Measurements from ENCODE around the gene RPA1.
"Not testable (repeated sequence)": the region's sequence is repeated elsewhere in the genome, so short reads cannot be mapped to it uniquely, and the experiment has no call there.

Gene RPA1

DNA sequence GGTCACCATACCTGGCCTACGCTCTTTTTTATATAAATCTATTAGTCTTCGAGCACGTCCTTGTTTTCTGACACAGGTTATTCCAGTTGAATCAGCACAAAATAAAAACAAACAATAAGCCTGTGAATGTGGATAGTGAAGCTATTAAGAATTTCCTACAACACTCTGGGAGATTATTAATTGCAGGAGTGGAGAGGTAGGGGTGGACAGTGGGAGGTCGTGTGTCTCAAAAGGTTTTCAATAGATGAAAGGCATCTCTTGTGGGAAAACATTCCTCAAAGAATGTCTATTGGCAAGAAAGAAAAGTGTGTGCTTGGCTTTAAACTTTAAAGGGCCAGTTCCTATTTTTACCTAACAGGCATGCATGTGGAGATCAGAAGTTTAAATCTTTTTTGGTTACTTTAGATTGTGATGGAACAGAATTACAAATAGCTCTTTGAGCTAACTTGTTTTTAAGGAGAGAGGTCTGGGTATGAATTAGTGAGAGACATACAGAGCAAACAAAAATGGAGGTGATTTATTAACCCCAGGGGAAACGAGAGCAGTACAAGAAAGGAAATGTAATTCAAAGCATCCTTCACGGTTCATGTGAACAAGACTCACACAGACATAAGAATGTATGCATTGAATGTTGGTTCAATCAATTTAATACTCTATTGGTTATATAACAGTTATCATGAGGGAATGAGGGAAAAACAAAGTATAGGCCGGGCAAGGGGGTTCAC, 9.1 kb upstream of the RPA1 start:
- DNase-seq (ENCODE audit: low spot score) = no peak

DNA sequence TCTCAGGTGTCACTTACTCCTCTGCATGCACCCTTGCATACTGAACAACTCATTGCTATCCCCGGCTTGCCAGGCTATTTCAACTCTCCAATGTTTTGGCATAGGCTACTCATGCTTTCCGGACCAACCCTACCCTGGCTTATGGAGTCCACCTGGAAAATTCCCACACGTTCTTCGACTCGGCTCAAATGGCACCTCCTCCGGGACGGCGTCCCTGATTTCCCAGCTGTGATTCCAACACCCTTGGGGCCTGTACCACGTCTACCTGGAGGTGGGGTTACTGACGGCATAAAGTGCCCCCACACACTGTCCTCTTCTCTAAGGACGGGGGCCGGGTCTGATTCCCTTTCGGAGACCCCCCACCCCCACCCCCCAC, 601 bp upstream of the RPA1 start:
- DNase-seq (ENCODE audit: low spot score) = no peak

DNA sequence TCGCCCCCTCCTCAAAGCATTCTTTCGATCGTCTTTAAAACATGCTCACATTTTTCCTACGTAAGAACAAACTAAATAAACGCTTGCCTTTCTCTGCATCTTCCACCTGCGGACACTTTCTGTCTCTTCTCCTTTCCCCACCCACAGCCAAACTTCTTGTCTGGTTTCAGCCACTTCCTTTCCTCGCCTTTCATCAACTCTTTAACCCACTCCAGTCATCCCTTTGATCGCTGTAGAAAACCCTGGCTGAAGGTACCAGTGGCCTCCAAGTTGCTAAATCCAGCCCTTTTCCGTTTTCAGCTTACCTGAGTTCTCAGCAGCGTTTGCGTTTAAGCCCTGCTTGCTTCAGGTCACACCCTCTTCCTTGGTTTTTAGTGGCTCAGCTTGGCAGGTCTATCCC, 483 bp downstream of the RPA1 start:
- DNase-seq (ENCODE audit: low spot score) = peak; percentile 6

DNA sequence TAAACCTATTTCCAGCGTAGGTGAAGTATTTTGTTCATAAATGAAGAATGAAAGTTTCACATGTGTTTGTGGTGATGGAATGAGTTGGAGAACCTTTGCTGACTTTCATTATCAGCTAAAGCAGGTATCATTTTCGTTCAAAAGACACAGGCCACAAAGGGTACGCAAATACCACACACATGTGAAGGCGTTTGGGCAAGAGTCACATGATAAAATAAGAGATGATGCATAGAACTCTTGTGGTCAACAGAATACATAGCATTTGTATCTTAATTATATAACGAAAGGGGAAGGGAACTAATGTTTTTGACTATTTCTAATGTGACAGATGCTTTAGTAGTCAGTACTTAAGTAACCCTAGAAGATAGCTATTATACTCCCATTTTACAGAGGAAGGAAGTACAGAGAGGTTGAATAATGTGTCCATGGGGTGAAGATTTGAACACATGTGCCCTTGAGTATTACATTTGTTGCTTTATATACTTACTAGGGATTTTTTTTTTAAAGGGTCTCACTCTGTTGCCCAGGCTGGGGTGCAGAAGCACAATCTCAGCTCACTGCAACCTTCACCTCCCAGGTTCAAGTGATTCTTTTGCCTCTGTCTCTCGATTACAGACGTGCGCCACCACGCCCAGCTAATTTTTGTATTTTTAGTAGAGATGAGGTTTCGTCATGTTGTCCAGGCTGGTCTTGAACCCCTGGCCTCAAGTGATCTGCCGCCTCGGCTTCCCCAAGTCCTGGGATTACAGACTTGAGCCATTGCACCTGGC, 4.8 kb downstream of the RPA1 start:
- DNase-seq (ENCODE audit: low spot score) = no peak

DNA sequence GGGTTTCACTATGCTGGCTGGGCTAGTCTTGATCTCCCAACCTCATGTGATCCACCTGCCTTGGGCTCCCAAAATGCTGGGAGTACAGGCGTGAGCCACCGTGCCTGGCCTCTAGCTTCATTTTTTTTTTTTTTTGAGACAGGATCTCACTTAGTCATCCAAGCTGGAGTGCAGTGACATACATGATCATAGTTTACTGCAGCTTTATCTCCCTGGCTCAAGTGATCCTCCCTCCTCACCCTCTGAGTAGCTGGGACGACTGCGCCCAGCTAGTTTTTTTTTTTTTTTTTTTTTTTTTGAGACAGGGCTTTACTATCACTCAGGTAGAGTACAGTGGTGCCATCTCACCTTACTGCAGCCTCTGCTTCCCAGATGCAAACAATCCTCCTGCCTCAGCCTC, 9.7 kb downstream of the RPA1 start:
- DNase-seq (ENCODE audit: low spot score) = no peak

DNA sequence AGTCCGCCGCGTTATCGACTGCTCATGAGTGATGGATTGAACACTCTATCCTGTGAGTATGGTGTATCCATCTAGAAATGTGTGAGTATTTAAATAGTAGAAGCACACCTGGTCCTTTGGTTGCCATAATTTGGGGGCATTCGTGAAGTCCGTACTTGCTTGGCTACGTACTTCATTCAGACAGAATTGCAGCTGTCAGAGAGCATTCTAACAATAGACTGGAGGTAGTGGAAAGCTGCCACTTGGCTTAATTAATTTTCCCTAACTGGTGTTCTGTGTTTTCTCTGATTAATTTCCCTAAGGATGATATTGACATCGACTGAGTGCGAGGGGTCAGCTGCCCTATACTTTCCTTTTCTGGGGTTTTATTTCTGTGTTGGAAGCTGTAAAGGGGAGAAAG, 14.1 kb downstream of the RPA1 start:
- no peak for DNase-seq (ENCODE audit: low spot score)

DNA sequence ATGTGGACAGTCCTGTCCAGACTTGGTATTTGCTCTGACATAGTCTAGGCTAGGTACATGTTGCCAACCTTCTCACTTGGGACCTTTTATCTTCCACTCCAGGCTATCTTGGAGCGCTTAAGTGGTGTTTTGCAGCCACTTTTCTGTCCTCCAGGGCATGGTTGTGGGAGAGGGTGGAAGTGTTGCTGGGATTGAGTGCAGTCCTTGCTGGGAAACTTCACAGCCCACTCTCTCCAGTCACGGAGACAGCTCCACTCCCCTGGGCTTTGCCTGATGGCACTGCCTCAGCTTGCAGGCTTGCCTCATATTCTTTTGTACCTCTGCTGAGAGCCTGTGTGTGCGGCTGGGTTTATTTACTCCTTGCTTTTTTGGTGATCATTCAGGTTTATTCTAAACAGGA, 17.4 kb downstream of the RPA1 start:
- no peak for DNase-seq (ENCODE audit: low spot score)

DNA sequence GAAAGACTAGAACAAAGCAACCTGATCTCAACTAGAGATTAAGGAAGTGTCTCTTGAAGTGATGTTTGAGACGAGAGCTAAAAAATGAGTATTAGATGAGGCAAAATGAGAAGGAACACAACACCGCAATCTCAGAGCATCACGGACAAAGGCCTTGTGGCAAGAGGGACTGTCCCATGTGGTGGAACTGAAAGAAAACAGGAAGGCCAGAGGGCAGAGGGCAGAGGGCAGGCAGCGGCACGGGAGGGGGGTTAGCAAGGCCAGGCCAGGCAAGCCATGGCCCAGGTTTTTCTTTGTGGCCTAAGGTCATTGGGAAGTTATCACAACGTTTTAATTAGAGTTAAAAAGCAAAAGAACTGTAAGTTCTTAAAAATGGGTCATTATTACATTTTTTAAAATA, 22.5 kb downstream of the RPA1 start:
- DNase-seq (ENCODE audit: low spot score) = no peak

DNA sequence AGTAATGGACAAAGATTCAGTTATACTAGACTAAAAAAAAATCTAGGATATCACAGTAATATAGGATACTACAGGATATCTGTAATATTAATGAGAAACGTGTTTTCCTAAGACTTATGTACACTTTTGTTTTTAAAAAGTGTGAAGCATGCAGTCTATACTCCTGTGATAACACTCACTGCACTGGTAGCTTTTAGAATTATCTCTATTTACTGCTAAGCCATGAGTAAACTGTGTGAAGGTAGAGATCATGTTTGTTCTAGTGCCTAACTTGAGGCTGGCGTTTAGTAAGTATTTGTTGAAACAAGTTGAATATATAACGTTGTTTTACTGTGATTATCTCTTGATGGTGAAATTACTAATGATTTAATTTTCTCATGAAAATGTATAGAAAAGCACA, 23.9 kb downstream of the RPA1 start:
- DNase-seq (ENCODE audit: low spot score) = no peak

DNA sequence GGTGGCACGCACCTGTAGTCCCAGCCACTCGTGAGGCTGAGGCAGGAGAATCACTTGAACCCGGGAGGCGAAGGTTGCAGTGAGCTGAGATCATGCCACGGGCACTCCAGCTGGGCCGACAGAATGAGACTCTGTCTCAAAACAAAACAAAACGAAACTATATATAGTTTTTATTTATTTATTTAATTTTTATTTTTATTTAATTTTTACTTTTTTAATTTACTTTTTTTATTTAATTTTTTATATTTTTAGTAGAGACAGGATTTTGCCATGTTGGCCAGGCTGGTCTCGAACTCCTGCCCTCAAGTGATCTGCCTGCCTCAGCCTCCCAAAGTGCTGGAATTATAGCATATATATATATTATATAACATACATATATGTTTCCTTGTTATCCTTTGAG, 26.7 kb downstream of the RPA1 start:
- DNase-seq (ENCODE audit: low spot score) = not testable (repeated sequence)

DNA sequence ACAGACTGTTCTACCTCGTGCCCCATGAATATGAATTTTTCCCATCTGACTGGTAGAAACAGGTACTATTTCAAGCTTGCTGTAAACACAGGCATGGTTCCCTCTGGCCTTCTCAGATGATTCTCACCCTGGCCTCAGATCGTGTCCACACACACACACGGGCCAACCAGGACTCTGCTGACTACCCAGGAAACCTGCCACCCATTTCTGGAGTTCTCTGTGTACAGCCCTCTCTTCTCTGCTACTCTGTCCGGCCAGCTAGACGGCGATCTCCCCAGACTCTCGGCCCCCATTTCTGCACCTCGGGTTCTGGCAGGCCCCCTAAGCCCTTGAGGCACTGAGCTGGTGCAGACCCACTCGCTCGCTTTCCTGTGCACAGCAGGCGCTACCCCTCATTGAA, 31.2 kb downstream of the RPA1 start:
- DNase-seq (ENCODE audit: low spot score) = no peak

DNA sequence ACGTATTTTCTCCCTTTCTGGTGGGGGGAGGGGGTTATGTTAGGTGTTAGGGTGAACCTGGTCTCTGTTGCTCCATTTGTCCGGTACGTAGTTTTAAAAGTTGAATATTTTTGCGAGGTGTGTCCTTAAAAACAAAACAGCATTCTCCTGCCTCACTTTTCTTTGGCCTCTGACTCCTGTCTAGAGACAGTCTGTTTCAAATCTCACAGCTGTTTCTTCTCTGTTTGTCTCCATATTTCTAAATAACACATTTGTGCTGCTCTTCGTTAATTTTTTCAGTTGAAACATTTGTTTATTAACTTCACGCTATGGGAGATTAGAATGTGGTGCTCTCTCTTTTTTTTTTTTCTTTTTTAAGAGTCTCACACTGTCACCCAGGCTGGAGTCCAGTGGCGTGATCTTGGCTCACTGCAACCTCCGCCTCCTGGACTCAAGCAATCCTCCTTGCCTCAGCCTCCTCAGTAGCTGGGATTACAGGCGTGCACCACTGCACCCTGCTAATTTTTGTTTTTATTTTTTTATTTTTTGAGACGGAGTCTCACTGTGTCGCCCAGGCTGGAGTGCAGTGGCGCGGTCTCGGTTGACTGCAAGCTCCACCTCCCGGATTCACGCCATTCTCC, 31.7 kb downstream of the RPA1 start:
- no peak for DNase-seq (ENCODE audit: low spot score)

DNA sequence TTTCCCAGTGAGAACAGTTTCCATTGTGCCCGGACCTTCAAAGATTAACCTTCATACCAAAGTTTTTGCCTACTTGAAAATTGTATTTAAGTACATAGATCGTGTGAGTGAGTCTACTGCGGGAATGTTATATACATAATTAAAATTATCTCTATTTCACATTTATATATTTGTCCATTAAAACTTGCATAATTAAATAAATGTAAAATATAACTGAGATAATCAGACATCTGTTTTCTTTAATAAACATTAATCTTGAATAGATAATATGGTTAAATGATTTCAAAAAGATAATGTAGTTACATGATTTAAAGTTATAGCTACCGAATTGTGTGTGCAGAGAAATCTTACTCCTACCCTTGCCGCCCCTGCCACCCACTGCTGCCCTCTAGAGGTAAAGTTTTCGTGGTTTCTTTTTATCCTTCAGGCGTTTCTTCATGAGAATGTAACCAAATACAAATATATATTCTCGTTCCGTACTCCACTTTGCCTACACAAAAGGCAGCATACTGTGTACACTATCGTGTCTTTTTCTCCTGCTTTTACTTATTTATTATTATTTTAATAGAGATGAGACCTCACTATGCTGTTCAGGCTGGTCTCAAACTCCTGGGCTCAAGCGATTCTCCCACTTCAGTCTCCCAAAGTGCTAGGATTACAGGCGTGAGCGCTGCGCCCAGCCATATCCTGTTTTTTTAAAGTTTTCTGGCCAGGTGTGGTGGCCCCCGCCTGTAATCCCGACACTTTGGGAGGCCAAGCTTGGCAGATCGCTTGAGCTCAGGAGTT, 35.6 kb downstream of the RPA1 start:
- no peak for DNase-seq (ENCODE audit: low spot score)

DNA sequence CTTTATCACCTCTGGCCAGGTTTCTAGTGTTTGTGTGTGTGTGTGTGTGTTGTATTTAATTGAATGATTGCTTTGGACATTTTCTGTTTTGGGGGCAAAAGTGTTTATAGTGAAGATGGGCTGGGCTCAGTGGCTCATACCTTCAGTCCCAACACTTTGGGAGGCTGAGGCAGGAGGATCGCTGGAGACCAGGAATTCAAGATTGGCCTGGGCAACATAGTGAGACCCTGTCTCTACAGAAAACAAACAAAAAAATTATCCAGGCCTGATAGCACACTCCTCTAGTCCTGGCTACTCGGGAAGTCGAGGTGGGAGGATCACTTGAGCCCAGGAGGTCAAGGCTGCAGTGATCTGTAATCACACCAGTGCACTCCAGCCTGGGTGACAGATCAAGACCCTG, 37.5 kb downstream of the RPA1 start:
- DNase-seq (ENCODE audit: low spot score) = no peak

DNA sequence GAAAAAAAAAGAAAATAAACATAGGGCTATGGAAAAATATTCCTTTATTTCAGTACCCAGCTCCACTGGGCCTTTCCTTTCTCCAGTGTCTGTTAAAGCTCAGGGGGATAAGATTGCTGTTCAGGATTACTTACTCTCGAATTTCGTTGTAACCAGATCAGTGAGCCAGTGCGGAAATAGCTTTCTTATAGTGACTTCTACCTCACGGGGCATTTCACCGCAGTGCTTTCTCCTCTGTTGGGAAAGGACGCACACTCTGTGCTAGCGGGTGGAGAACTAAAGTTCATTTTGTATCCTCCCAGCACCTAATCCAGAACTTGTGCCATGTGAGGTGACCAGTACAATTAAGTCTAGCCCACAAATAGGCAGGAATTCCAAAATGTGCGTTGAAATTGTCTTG, 38.3 kb downstream of the RPA1 start:
- DNase-seq (ENCODE audit: low spot score) = no peak

DNA sequence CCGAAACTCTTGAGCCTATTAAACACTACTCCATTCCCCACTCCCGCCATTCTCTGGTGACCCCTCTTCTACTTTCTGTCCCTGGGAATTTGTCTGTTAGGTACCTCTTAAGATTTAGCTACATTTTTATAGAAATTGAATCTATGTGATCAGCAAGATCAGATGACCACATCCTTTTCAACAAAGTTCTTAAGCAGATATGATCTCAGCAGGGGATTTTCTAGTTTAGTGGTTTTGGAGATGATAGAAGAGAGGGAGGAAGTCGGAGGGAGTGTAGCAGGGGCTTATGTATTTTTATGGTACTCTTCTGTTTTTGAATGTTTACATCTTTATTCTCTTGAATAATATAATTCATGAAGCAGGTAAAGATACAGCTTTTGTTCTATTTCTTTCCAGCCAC, 40.8 kb downstream of the RPA1 start:
- DNase-seq (ENCODE audit: low spot score) = no peak

DNA sequence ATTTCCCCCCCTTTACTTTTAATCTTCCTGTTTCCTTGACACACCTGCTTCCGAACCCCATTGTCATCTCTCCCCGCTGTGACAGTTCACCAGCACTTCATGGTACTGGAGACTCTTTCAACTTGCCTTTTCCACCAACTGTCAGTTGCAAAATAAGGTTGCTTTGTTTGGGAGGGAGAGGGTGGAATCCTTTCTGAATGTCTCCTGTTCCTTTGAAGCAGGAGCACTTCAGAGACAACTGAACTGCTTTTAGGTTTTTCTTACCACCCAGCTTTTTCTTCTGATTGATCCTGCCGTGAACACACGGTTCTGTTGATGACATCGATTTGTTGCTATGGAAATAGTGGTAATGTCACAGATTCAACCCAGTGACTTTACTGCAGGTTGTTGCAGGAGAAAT, 42.0 kb downstream of the RPA1 start:
- no peak for DNase-seq (ENCODE audit: low spot score)

DNA sequence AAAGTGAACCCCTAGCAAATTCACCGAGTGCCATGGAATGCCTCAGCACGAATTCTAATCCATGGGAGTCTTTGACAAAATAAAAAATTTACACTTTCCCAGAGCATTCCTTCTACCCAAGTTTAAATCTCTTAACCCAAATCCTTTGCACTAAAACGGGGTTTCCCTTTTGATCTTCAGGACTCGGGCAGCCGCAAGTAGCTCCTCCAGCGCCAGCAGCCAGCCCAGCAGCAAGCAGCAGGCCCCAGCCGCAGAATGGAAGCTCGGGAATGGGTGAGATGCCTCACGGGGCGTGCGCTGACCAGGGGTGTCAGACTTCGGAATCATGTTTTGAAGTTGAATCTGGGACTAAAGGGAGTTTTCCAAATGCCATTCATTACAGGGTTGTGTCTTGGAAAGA, 42.4 kb downstream of the RPA1 start:
- no peak for DNase-seq (ENCODE audit: low spot score)

DNA sequence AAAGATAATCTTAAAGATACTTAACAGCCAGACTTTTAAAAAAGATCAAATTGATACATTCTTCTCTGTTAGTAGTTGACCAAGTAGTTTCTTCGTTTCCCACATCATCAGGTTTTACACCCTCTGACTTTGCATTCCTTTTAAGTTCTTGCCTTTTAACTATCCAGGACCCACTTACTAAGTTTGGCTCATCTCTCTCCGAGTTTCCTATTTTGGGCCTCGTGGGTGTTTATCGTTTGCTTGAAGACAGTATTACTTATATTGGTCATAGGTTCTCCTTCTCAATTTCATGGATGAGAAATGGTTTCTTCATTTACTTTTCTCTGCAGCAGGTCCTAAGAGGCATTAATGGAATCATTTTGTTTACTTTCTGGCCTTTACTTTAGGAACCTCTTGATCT, 43.2 kb downstream of the RPA1 start:
- DNase-seq (ENCODE audit: low spot score) = no peak

DNA sequence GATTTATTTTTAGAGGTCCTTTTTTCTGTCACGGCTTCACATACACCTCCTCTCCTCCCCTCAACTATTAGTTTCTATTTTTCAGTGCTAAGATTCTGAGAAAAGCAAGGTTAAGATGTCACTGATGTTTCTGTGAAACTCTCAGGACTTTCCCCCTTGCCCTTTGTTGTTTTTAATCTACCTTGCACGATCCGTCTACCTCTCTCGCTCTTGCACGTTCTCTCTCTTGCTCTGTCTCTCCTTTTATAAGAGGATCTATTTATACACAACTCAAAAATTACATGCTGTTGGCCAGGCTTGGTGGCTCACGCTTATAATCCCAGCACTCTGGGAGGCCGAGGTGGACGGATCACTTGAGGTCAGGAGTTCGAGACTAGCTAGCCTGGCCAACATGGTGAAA, 43.6 kb downstream of the RPA1 start:
- DNase-seq (ENCODE audit: low spot score) = no peak

DNA sequence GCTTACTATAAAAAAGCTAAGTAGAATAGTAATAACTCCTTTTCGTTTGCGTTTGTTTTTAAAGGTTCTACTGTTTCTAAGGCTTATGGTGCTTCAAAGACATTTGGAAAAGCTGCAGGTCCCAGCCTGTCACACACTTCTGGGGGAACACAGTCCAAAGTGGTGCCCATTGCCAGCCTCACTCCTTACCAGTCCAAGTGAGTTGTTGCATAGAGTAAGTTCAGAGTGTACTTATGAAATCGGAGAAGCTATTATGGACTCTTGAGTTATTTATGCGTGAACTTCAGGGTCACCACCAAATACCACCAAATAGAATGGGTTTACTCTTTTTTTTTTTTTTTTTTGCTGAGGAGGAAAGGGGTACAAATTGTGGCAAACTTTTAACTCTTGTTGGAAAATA, 45.8 kb downstream of the RPA1 start:
- no peak for DNase-seq (ENCODE audit: low spot score)

DNA sequence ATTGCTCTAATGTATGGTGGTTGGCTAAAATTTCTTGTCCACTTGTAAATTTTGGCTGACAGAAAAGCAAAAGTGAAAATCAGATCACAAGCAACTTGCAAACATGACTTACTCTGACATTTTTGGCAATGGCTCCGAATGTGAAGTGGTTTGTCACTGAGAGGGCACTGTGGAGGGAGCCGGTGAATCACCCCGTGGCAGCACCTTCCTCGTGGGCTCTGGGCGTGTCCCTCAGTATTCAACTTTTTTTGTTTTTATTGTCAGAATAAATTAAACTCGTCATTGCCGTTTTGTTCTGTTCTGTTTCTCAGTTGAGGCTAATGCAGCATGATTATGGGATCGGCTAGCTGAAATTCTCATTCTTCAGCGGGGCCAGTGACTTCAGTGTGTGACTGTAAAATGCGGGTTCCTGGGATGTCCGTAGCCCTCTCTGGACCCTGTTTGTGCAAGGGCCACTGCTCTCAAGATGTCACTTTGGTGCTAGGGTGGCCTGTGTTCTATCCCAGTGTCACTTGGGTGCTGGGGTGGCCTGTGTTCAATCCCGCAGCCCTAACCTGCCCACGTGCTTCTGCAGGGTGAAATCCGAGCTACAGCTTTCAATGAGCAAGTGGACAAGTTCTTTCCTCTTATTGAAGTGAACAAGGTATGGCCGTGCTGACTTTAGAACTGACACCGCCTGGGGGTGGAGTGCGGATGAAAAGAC, 48.8 kb downstream of the RPA1 start:
- DNase-seq (ENCODE audit: low spot score) = no peak

Measured in globus pallidus (tissue), 1 donor.